H1 (cell line): ENCODE data around the gene MYL6B. TPM values are rescaled to one million over a fixed set of nuclear protein-coding genes. Genes with fewer than 3 reads are reported as not detected.

Experiments
- CTCF ChIA-PET: fragments of 300-600 bp; sonication (Branson Sonifier 250); formaldehyde crosslinking; loops from one replicate; lab custom pipeline; 2021; ENCODE audit not compliant: partially characterized antibody; lab: Charles Lee
- POLR2A ChIA-PET: fragments of 300-600 bp; sonication (Branson Sonifier 250); formaldehyde crosslinking; loops from one replicate; lab custom pipeline; 2021; ENCODE audit warnings: inconsistent platforms; ENCODE audit not compliant: partially characterized antibody; lab: Charles Lee
- DNase-seq, 2 experiments: peaks; one replicate each; pipeline versions ENCODE4 v3.0.0 to v3.0.0-alpha.2; 2010 to 2022; ENCODE audit warnings: low spot score in 2 of 2, low read depth in 1 of 2, mixed read lengths in 1 of 2
- FAIRE-seq: peaks from 2 replicates; lab custom pipeline; 2011; peaks lifted over from hg19 to GRCh38; lab: Jason Lieb, UNC
- H2AFZ ChIP-seq: 2 replicates; pipeline ENCODE4 v1.8.1; 2012; ENCODE audit warnings: low read length, inconsistent platforms
- H2AK5ac ChIP-seq: 2 replicates; pipeline ENCODE4 v1.6.1; 2013; ENCODE audit warnings: low read depth, low read length
- H2BK120ac ChIP-seq: replicated peaks from 2 replicates; pipeline ENCODE3; 2013; ENCODE audit warnings: low read depth, low read length, inconsistent platforms
- H2BK12ac ChIP-seq: 2 replicates; pipeline ENCODE4 v1.6.1; 2013; ENCODE audit warnings: low read depth, low read length
- H2BK15ac ChIP-seq: 2 replicates; pipeline ENCODE4 v1.6.1; 2013; ENCODE audit warnings: low read length
- H2BK20ac ChIP-seq: 2 replicates; pipeline ENCODE4 v1.6.1; 2013; ENCODE audit warnings: low read length
- H2BK5ac ChIP-seq: 2 replicates; pipeline ENCODE4 v1.6.1; 2013; ENCODE audit warnings: low read depth, low read length
- H3K14ac ChIP-seq: 2 replicates; pipeline ENCODE4 v1.6.1; 2013; ENCODE audit warnings: inconsistent platforms; ENCODE audit not compliant: insufficient read length
- H3K18ac ChIP-seq: 2 replicates; pipeline ENCODE4 v1.6.1; 2013; ENCODE audit warnings: low read length; ENCODE audit errors: extremely low read depth
- H3K23ac ChIP-seq: 2 replicates; pipeline ENCODE4 v1.6.1; 2013; ENCODE audit warnings: inconsistent platforms; ENCODE audit not compliant: insufficient read length
- H3K23me2 ChIP-seq: 2 replicates; pipeline ENCODE4 v1.6.1; 2013; ENCODE audit warnings: low read depth, low read length
- H3K27ac ChIP-seq: 2 replicates; pipeline ENCODE4 v1.6.1; 2011; ENCODE audit warnings: low read depth, low read length, inconsistent platforms
- H3K27me3 ChIP-seq, 4 experiments: replicated peaks in 1 of 4; 1 replicate in 1 of 4; 2 replicates in 3 of 4; pipeline versions ENCODE4 v1.6.1 to v1.8.1; 2011 to 2013; ENCODE audit warnings: low read length in 3 of 4, mild to moderate bottlenecking in 3 of 4, inconsistent platforms in 2 of 4, mixed read lengths in 2 of 4, moderate library complexity in 1 of 4; ENCODE audit not compliant: control insufficient read depth in 3 of 4, insufficient read depth in 3 of 4; ENCODE audit errors: extremely low read depth in 1 of 4
- H3K36me3 ChIP-seq, 4 experiments: 2 replicates each; pipeline versions ENCODE4 v1.6.1 to v1.8.1; 2011 to 2013; ENCODE audit warnings: mild to moderate bottlenecking in 4 of 4, low read length in 3 of 4, moderate library complexity in 2 of 4, control low read depth in 1 of 4, inconsistent platforms in 1 of 4; ENCODE audit not compliant: insufficient read depth in 4 of 4, control insufficient read depth in 2 of 4
- H3K4ac ChIP-seq: replicated peaks from 2 replicates; pipeline ENCODE3; 2013; ENCODE audit warnings: low read length, low read depth, mixed read lengths, inconsistent platforms; ENCODE audit not compliant: insufficient read length
- H3K4me1 ChIP-seq, 4 experiments: replicated peaks in 1 of 4; 1 replicate in 1 of 4; 2 replicates in 3 of 4; pipeline versions ENCODE4 v1.6.1 to v1.8.1; 2011 to 2013; ENCODE audit warnings: low read length in 3 of 4, inconsistent platforms in 2 of 4, mixed read lengths in 1 of 4; ENCODE audit not compliant: insufficient read depth in 4 of 4, control insufficient read depth in 3 of 4
- H3K4me2 ChIP-seq, 2 experiments: 2 replicates each; pipeline versions ENCODE4 v1.6.1 to v1.8.1; 2011 to 2013; ENCODE audit warnings: low read depth in 2 of 2, low read length in 2 of 2, control low read depth in 1 of 2, inconsistent platforms in 1 of 2, mild to moderate bottlenecking in 1 of 2; ENCODE audit not compliant: insufficient read depth in 1 of 2
- H3K4me3 ChIP-seq, 4 experiments: fragments of 200-600, 300-600 bp in 1 of 4; sonication (generic), shearing (Covaris generic), sonication (Bioruptor Twin) in 1 of 4; 2 replicates each; pipeline versions ENCODE4 v1.5.1 to v1.8.1; 2011 to 2016; ENCODE audit warnings: low read length in 4 of 4, low read depth in 3 of 4, control low read depth in 2 of 4, inconsistent platforms in 2 of 4, mild to moderate bottlenecking in 2 of 4, mixed read lengths in 1 of 4, moderate library complexity in 1 of 4; ENCODE audit not compliant: insufficient read depth in 2 of 4; ENCODE audit errors: extremely low read depth in 1 of 4
- H3K56ac ChIP-seq: replicated peaks from 2 replicates; pipeline ENCODE3; 2013; ENCODE audit warnings: low read depth, mild to moderate bottlenecking, mixed read lengths, low read length, inconsistent platforms; ENCODE audit not compliant: insufficient read length
- H3K79me1 ChIP-seq: 2 replicates; pipeline ENCODE4 v1.6.1; 2013; ENCODE audit warnings: low read depth, low read length, control low read depth
- H3K79me2 ChIP-seq, 2 experiments: 2 replicates each; pipeline versions ENCODE4 v1.6.1 to v1.8.1; 2012 to 2013; ENCODE audit warnings: low read length in 2 of 2, mild to moderate bottlenecking in 2 of 2, inconsistent platforms in 1 of 2; ENCODE audit not compliant: insufficient read depth in 2 of 2, control insufficient read depth in 1 of 2
- H3K9ac ChIP-seq, 4 experiments: replicated peaks in 1 of 4; 1 replicate in 1 of 4; 2 replicates in 3 of 4; pipeline versions ENCODE4 v1.6.1 to v1.8.1; 2011 to 2013; ENCODE audit warnings: low read depth in 3 of 4, low read length in 3 of 4, control low read depth in 2 of 4, mild to moderate bottlenecking in 2 of 4, moderate library complexity in 2 of 4, inconsistent platforms in 1 of 4; ENCODE audit errors: extremely low read depth in 1 of 4
- H3K9me3 ChIP-seq, 2 experiments: 2 replicates each; pipeline versions ENCODE4 v1.6.1 to v1.8.1; 2012 to 2013; ENCODE audit warnings: mild to moderate bottlenecking in 2 of 2, moderate library complexity in 2 of 2, control low read depth in 1 of 2, inconsistent platforms in 1 of 2, low read depth in 1 of 2, low read length in 1 of 2, mixed read lengths in 1 of 2; ENCODE audit not compliant: insufficient read depth in 2 of 2
- H4K20me1 ChIP-seq, 2 experiments: replicated peaks in 1 of 2; 2 replicates each; pipeline versions ENCODE3 to v1.8.1; 2011 to 2013; ENCODE audit warnings: inconsistent platforms in 2 of 2, low read length in 2 of 2, mild to moderate bottlenecking in 1 of 2; ENCODE audit not compliant: insufficient read depth in 2 of 2, control insufficient read depth in 1 of 2
- H4K5ac ChIP-seq: 2 replicates; pipeline ENCODE4 v1.6.1; 2013; ENCODE audit warnings: low read length, low read depth, mixed read lengths, inconsistent platforms; ENCODE audit not compliant: insufficient read length
- H4K8ac ChIP-seq: 2 replicates; pipeline ENCODE4 v1.8.0; 2013; ENCODE audit warnings: mild to moderate bottlenecking, moderate library complexity, low read length, inconsistent platforms; ENCODE audit not compliant: insufficient read depth; ENCODE audit errors: extremely low read depth
- H4K91ac ChIP-seq: replicated peaks from 2 replicates; pipeline ENCODE3; 2013; ENCODE audit warnings: low read length, mixed read lengths, inconsistent platforms; ENCODE audit not compliant: insufficient read length
- CBX5 ChIP-seq: fragments of 300-800, 300-1000 bp; sonication (generic); IDR thresholded peaks from 2 replicates; pipeline ENCODE4 v1.7.1; 2016; ENCODE audit warnings: antibody characterized with exemption, low read length, low read depth
- E2F6 ChIP-seq: IDR thresholded peaks from 2 replicates; pipeline ENCODE4 v1.6.1; 2012; ENCODE audit warnings: inconsistent platforms
- GTF2F1 ChIP-seq: IDR thresholded peaks from 2 replicates; pipeline ENCODE4 v1.6.1; 2012; ENCODE audit warnings: low read depth, low read length, improper control_type of control experiment, borderline replicate concordance
- SIN3A ChIP-seq, 2 experiments: IDR thresholded peaks in 1 of 2; conservative IDR thresholded peaks in 1 of 2; 2 replicates each; pipeline ENCODE4 v1.6.1; 2011 to 2012; ENCODE audit warnings: low read length in 2 of 2, improper control_type of control experiment in 1 of 2, low read depth in 1 of 2, mild to moderate bottlenecking in 1 of 2
- SP4 ChIP-seq: IDR thresholded peaks from 2 replicates; pipeline ENCODE4 v1.6.1; 2012; ENCODE audit warnings: low read length, inconsistent platforms
- TAF1 ChIP-seq: IDR thresholded peaks from 2 replicates; pipeline ENCODE4 v1.6.1; 2011; ENCODE audit warnings: mild to moderate bottlenecking, low read depth, low read length
- TAF7 ChIP-seq: optimal IDR thresholded peaks from 2 replicates; pipeline ENCODE3; 2011; ENCODE audit warnings: low read depth, mild to moderate bottlenecking, inconsistent platforms, low read length, moderate library complexity, borderline replicate concordance
- WGBS, 2 experiments: shearing (Covaris generic) in 1 of 2; methylation state at CpG; one replicate each; pipeline versions ENCODE4 v1.1.6 to v1.1.7; 2013 to 2015; ENCODE audit warnings: low lambda C conversion rate in 2 of 2, mixed read lengths in 2 of 2, inconsistent platforms in 1 of 2, low coverage in 1 of 2, missing lambda C conversion rate in 1 of 2; ENCODE audit not compliant: insufficient replicate concordance in 2 of 2, insufficient coverage in 1 of 2, insufficient read length in 1 of 2; ENCODE audit errors: extremely low coverage in 1 of 2, missing lambda C conversion rate in 1 of 2; 5-methylcytosine and 5-hydroxymethylcytosine counted together
- polyA plus RNA-seq, 7 experiments: library from polyadenylated mRNA; depleted of rRNA in 3 of 7; stranded (reverse) in 5 of 7; unstranded in 2 of 7; fragments of >200 nt in 5 of 7; fragments of 200-250 nt in 2 of 7; gene quantifications; 1 replicate in 5 of 7; 2 replicates in 1 of 7; 4 replicates in 1 of 7; pipeline versions ENCODE4 v1.2.1 to v1.2.3, GENCODE V29; 2011 to 2013; ENCODE audit warnings: missing spikeins in 2 of 7, mixed read lengths in 2 of 7
- total RNA-seq: library from RNA; stranded (reverse); fragmentation: NEBNext Ultra II Directional; extraction: Animal tissue kit (Norgen Biotek cat#: 25700); gene quantifications from 2 replicates; pipeline ENCODE4 v1.2.1, GENCODE V29; 2021
- TF ChIP-seq, protein P1 (sequence below): IDR thresholded peaks from 2 replicates; pipeline ENCODE4 v1.6.1; 2012; ENCODE audit warnings: low read length, inconsistent platforms

Gene MYL6B
- total and polyA plus RNA-seq, 2 of the 8 experiments (the other 6 are each of a cell fraction or from before 2014, with no cell fraction given): 163 to 202 TPM

GRCh38 chr12:56157201-56158028 is 5.0 kb downstream of the MYL6B start:
- Histone ChIP-seq H3K23me2 (peaks cover 19% of the 10 kb centered on the region), H2AK5ac (peak overlapping the region; percentile 79), H2AFZ (no peak overlapping the region), H3K14ac (no peak overlapping the region), H4K8ac (peak overlapping the region; percentile 87; the same call in 1 of the 2 replicates), H3K4ac (no peak overlapping the region), H3K4me2 (peak overlapping the region; percentile 76 to 77), H2BK15ac (peak overlapping the region; percentile 36; the same call in 1 of the 2 replicates), H3K23ac (no peak overlapping the region), H3K4me1 (peaks cover 9 to 37% (median 22%) of the 10 kb centered on the region in 4 experiments), H4K5ac (peak overlapping the region; percentile 95), H2BK120ac (no peak overlapping the region), H3K36me3 (peaks cover 23 to 45% (median 32%) of the 10 kb centered on the region in 4 experiments), H3K9ac (peak overlapping the region; percentile 82 to 90 (median 88)), H3K79me1 (peaks cover 5% of the 10 kb centered on the region; the same call in 1 of the 2 replicates), H3K79me2 (peaks cover 3 to 32% of the 10 kb centered on the region in 2 experiments), H3K18ac (peak overlapping the region; percentile 76), H2BK12ac (peak overlapping the region; percentile 86), H4K20me1 (peaks cover 11 to 19% of the 10 kb centered on the region in 2 experiments), H3K56ac (peak overlapping the region; percentile 5), H3K4me3 (peak overlapping the region; percentile 50 to 91 (median 62)), H3K27me3 (no peaks in the 10 kb centered on the region), H3K27ac (peak overlapping the region; percentile 93), H2BK5ac (peak overlapping the region; percentile 84), H4K91ac (peak overlapping the region; percentile 97), H2BK20ac (no peak overlapping the region), H3K9me3 (no peaks in the 10 kb centered on the region)
- ChIA-PET POLR2A (interaction anchor here (0.8 to 15.6 kb wide), 18 partner anchors 8 to 327 kb away, joined by 3 to 656 read pairs (median 5); partner anchors contain the start of genes COQ10A, IL23A, PA2G4 and RNF41), CTCF (interaction anchor here (0.6 to 2.5 kb wide), 8 partner anchors 11 to 235 kb away, joined by 3 to 12 read pairs (median 4); partner anchors contain the start of gene SMARCC2)
- FAIRE-seq (no peak), DNase-seq (peak; percentile 44 to 79)
- 28% methylated on average over 41 of the region's 45 CpGs; no CpG with 5 or more reads in 1 of the 2 experiments for WGBS, 2 experiments
- peak; percentile 44 for TF ChIP-seq TAF7
- 0 out of 4 replicates have a peak, but pooled peaks of 1 of the 2 experiments have one; percentile 22 for TF ChIP-seq SIN3A (conservative IDR thresholded peaks at IDR 0.05 in 1 of 2, IDR thresholded peaks at IDR 0.05 in 1 of 2; ENCODE audit: low read depth in 1 of 2, low read length in 2 of 2)
- TF ChIP-seq GTF2F1: no peak
- TF ChIP-seq E2F6: peak; percentile 91
- TF ChIP-seq SP4: 0 out of 2 replicates have a peak, but pooled peaks have one; percentile 9
- TF ChIP-seq TAF1: peak; percentile 64
- TF ChIP-seq, protein P1, sequence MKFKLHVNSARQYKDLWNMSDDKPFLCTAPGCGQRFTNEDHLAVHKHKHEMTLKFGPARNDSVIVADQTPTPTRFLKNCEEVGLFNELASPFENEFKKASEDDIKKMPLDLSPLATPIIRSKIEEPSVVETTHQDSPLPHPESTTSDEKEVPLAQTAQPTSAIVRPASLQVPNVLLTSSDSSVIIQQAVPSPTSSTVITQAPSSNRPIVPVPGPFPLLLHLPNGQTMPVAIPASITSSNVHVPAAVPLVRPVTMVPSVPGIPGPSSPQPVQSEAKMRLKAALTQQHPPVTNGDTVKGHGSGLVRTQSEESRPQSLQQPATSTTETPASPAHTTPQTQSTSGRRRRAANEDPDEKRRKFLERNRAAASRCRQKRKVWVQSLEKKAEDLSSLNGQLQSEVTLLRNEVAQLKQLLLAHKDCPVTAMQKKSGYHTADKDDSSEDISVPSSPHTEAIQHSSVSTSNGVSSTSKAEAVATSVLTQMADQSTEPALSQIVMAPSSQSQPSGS: no peak
- TF ChIP-seq CBX5: no peak
